Vagina (tissue), 2 donors: Measurements from ENCODE around the gene TAGLN2.

Experiments used
- CTCF ChIP-seq, 3 experiments: fragments of 450-650 bp in 2 of 3; fragments of 200-600 bp in 1 of 3; sonication (generic) in 1 of 3; IDR thresholded peaks; one replicate each; pipeline ENCODE4 v1.5.1; 2017 to 2019; ENCODE audit warnings: antibody characterized with exemption in 3 of 3, mild to moderate bottlenecking in 2 of 3, moderate library complexity in 2 of 3
- POLR2A ChIP-seq, 2 donors: fragments of 450-650 bp; IDR thresholded peaks; one replicate each; pipeline ENCODE4 v1.6.1; 2017; ENCODE audit warnings: antibody characterized with exemption in 2 of 2, mild to moderate bottlenecking in 2 of 2, moderate library complexity in 2 of 2
- POLR2AphosphoS5 ChIP-seq, 2 donors: sonication (generic); formaldehyde crosslinking; IDR thresholded peaks; one replicate each; pipeline ENCODE4 v1.9.0; 2017; ENCODE audit warnings: antibody characterized with exemption in 2 of 2, mild to moderate bottlenecking in 2 of 2, low read depth in 1 of 2; ENCODE audit not compliant: insufficient read depth in 1 of 2

- TF ChIP-seq CTCF (IDR thresholded peaks at IDR 0.05) = no peak
- no peak for TF ChIP-seq POLR2A (IDR thresholded peaks at IDR 0.05)
- TF ChIP-seq POLR2AphosphoS5 (IDR thresholded peaks at IDR 0.05; ENCODE audit: insufficient read depth in 1 of 2, low read depth in 1 of 2) = no peak
Measured at GRCh38 chr1:159927211-159927848, 2.0 kb upstream of the TAGLN2 start.
